Measurements from ENCODE around the gene TCAF1.

GRCh38 chr7:143898810-143899209 is 3.2 kb downstream of the TCAF1 start:
- TF ChIP-seq CTCF (IDR thresholded peaks at IDR 0.05 in 2 of 3, conservative IDR thresholded peaks at IDR 0.05 in 1 of 3; ENCODE audit: borderline replicate concordance in 1 of 3, insufficient read depth in 1 of 3, low read depth in 2 of 3, low read length in 2 of 3) (no peak), POLR2AphosphoS5 (IDR thresholded peaks at IDR 0.05; ENCODE audit: low read depth, low read length) (no peak), POLR2A (IDR thresholded peaks at IDR 0.05; ENCODE audit: borderline replicate concordance, extremely low read depth, insufficient read depth, insufficient read length) (no peak), ZBTB33 (IDR thresholded peaks at IDR 0.05; ENCODE audit: extremely low read depth, insufficient replicate concordance, low read length) (no peak), EZH2 (IDR thresholded peaks at IDR 0.05) (no peak), SP1 (IDR thresholded peaks at IDR 0.05; ENCODE audit: low read depth) (no peak), REST (IDR thresholded peaks at IDR 0.05; ENCODE audit: low read depth) (no peak)
